Choroid plexus epithelial cell (primary cell): ENCODE measurements around the gene TNRC6C.
"Not testable (repeated sequence)": the region's sequence is repeated elsewhere in the genome, so short reads cannot be mapped to it uniquely, and the experiment has no call there.

Experiments
- DNase-seq: peaks from one replicate; pipeline ENCODE4 v3.0.0-alpha.2; 2010; ENCODE audit warnings: low read depth
- H3K4me3 ChIP-seq: 2 replicates; pipeline ENCODE4 v1.5.1; 2011; ENCODE audit warnings: low read depth, mild to moderate bottlenecking, control low read depth, low read length, moderate library complexity
- CTCF ChIP-seq: conservative IDR thresholded peaks from 2 replicates; pipeline ENCODE4 v1.5.1; 2011; ENCODE audit warnings: low read depth, mild to moderate bottlenecking, control low read depth, inconsistent platforms, low read length, moderate library complexity

The TNRC6C gene

GRCh38 chr17:77965352-77965751, 6.8 kb downstream of the TNRC6C start:
- no peak for TF ChIP-seq CTCF
- no peak overlapping the region for H3K4me3 ChIP-seq
- no peak for DNase-seq

GRCh38 chr17:77966476-77966875, 8.0 kb downstream of the TNRC6C start:
- DNase-seq: no peak
- TF ChIP-seq CTCF: no peak
- H3K4me3 ChIP-seq: no peak overlapping the region

- no peak overlapping the region for H3K4me3 ChIP-seq
- no peak for TF ChIP-seq CTCF
- DNase-seq: no peak
Measured at GRCh38 chr17:77968788-77969187, 10.3 kb downstream of the TNRC6C start.

- not testable (repeated sequence) for DNase-seq, H3K4me3 ChIP-seq
Measured at GRCh38 chr17:77972271-77972670, 13.8 kb downstream of the TNRC6C start.

- TF ChIP-seq CTCF: no peak
- no peak overlapping the region for H3K4me3 ChIP-seq
- no peak for DNase-seq
Measured at GRCh38 chr17:77973953-77974352, 15.4 kb downstream of the TNRC6C start.

- DNase-seq: no peak
- TF ChIP-seq CTCF: no peak
- H3K4me3 ChIP-seq: no peak overlapping the region
Measured at GRCh38 chr17:77974396-77974795, 15.9 kb downstream of the TNRC6C start.

GRCh38 chr17:77982430-77982829, 23.9 kb downstream of the TNRC6C start:
- not testable (repeated sequence) for DNase-seq, H3K4me3 ChIP-seq

GRCh38 chr17:77990301-77990700, 31.8 kb downstream of the TNRC6C start:
- TF ChIP-seq CTCF: no peak
- DNase-seq: no peak
- no peak overlapping the region for H3K4me3 ChIP-seq

- DNase-seq, H3K4me3 ChIP-seq: not testable (repeated sequence)
Measured at GRCh38 chr17:77993735-77994134, 35.2 kb downstream of the TNRC6C start.
